ENCODE results near the gene FANCF. TPM values are rescaled to one million over a fixed set of nuclear protein-coding genes. Genes with fewer than 3 reads are reported as not detected.
"Not testable (repeated sequence)": the region's sequence is repeated elsewhere in the genome, so short reads cannot be mapped to it uniquely, and the experiment has no call there.

Gene FANCF
- total RNA-seq, 1 experiment from 2014 or later = 11.1 TPM

DNA sequence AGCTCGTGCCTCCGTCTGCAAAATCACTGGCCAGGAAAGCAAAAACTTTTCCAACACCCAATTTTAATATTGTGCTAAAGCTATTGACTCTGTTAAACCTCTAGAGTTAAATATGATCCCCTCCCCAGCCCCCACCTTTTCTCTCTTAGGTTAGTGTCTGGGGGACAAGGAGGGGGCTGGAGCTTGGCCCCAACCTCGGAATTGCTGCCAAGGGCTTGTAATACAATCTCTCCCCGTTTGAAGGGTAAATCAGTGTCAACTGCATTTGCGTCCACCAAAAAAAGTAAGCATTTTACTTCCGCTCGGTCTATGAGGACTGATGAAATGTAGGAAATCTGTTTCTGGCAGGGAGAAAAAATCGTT is 40.7 kb upstream of the FANCF start, which contains the start of gene GAS2:
Gene GAS2 (plus strand): TSS at position 287 of the 363 bp plus-strand sequence. CDS start 8,259 bp downstream, outside the sequence.
- Histone ChIP-seq H3K9me3 (ENCODE audit: low read length) (no peaks in the 10 kb centered on the region), H3K27ac (ENCODE audit: low read length) (no peak within 1 kb of the TSS), H3K36me3 (ENCODE audit: insufficient read depth, low read length) (no peaks in the 10 kb centered on the region), H3K79me2 (ENCODE audit: low read length) (no peaks in the 10 kb centered on the region), H3K27me3 (ENCODE audit: low read length) (no peaks in the 10 kb centered on the region), H2AFZ (ENCODE audit: low read length) (no peak within 1 kb of the TSS), H3K4me3 (ENCODE audit: low read length) (no peak within 1 kb of the TSS), H4K20me1 (ENCODE audit: insufficient read depth, low read depth, low read length) (no peaks in the 10 kb centered on the region), H3K9ac (ENCODE audit: low read length) (no peak within 1 kb of the TSS), H3K4me2 (ENCODE audit: low read depth, low read length, poor library complexity, severe bottlenecking) (no peak within 1 kb of the TSS), H3K4me1 (ENCODE audit: low read length) (no peaks in the 10 kb centered on the region), H3K9me2 (replicated peaks; ENCODE audit: insufficient read depth, low read length) (no peaks in the 10 kb centered on the region)
- DNase-seq = no peak

DNA sequence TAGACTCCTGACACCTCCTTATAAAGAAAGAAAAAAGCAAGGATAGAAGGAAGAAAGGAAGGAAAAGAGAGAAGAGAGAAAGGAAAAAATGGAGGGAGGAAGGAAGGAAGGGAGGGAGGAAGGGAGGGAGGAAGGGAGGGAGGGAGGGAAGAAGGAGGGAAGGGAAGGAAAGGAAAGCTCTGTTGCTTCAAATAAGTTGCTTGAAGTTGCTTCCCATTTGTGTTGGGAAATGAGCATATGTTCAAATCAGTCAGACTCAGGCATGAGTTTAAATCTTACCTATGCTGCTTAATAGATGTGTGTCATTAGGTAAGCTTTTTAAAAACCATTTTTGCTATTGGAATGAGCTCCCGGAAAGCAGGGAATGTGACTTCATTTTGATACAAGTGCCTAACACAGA is 34.2 kb upstream of the FANCF start:
- Histone ChIP-seq H3K27ac (ENCODE audit: low read length) (no peak overlapping the region), H3K4me2 (ENCODE audit: low read depth, low read length, poor library complexity, severe bottlenecking) (no peak overlapping the region), H3K36me3 (ENCODE audit: insufficient read depth, low read length) (no peaks in the 10 kb centered on the region), H3K27me3 (ENCODE audit: low read length) (no peaks in the 10 kb centered on the region), H4K20me1 (ENCODE audit: insufficient read depth, low read depth, low read length) (no peaks in the 10 kb centered on the region), H3K4me3 (ENCODE audit: low read length) (no peak overlapping the region), H3K79me2 (ENCODE audit: low read length) (no peaks in the 10 kb centered on the region), H3K4me1 (ENCODE audit: low read length) (no peaks in the 10 kb centered on the region), H3K9me3 (ENCODE audit: low read length) (no peaks in the 10 kb centered on the region), H3K9me2 (replicated peaks; ENCODE audit: insufficient read depth, low read length) (no peaks in the 10 kb centered on the region), H2AFZ (ENCODE audit: low read length) (no peak overlapping the region), H3K9ac (ENCODE audit: low read length) (no peak overlapping the region)
- no peak for DNase-seq

DNA sequence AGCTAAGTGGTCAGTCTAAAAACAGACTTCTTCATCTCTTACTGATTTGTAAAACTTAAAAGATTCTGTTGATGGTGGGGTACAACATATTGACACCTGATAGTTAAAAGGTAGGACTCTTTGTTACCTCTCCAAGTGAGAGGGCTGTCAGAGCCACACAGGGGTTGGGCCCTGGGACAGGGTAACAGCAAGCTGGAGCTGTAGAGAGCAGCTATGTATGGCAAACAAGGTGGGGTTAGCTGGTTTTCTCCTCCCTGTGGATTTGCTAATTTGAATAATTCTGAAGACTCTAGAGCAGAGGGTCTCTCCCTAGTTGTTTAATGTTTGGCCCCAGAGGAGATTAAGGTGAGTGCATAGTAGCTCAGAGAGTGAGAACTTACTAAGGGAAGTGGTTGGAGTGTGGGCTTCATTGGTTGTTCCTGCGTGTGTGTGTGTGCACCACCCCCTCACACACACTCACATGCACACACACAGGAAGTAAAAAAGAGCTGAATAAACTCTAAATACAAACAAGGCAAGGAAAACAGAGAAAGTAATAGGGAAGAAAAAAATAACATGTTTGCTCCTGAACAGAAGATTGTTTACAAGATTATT is 31.6 kb upstream of the FANCF start:
- no peaks in the 10 kb centered on the region for H3K9me2 ChIP-seq (replicated peaks; ENCODE audit: insufficient read depth, low read length)
- H3K4me3 ChIP-seq (ENCODE audit: low read length) = no peak overlapping the region
- H3K4me1 ChIP-seq (ENCODE audit: low read length) = no peaks in the 10 kb centered on the region
- no peaks in the 10 kb centered on the region for H3K36me3 ChIP-seq (ENCODE audit: insufficient read depth, low read length)
- no peak overlapping the region for H2AFZ ChIP-seq (ENCODE audit: low read length)
- no peaks in the 10 kb centered on the region for H3K9me3 ChIP-seq (ENCODE audit: low read length)
- H3K4me2 ChIP-seq (ENCODE audit: low read depth, low read length, poor library complexity, severe bottlenecking) = no peak overlapping the region
- no peaks in the 10 kb centered on the region for H3K79me2 ChIP-seq (ENCODE audit: low read length)
- H4K20me1 ChIP-seq (ENCODE audit: insufficient read depth, low read depth, low read length) = no peaks in the 10 kb centered on the region
- H3K9ac ChIP-seq (ENCODE audit: low read length) = no peak overlapping the region
- no peak for DNase-seq
- H3K27me3 ChIP-seq (ENCODE audit: low read length) = no peaks in the 10 kb centered on the region
- no peak overlapping the region for H3K27ac ChIP-seq (ENCODE audit: low read length)

DNA sequence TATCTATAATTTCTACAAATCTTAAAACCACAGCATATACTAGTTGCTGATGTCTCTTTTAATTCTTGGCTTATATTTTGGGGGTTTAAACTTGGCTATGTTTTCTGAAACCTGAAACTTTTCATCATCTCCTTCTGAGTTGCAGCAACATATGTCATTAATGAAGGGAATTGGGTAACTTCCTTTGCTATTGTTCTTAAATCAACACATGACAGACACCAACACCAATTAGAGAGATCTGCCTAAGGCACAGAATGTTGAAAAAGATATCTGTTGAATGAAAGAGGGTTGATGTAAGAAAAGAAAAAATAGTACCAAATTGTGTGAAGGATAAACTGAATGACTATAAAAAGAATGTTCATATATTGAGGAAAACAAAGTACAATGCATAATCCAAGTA is 30.5 kb upstream of the FANCF start:
- H3K9me2 ChIP-seq (replicated peaks; ENCODE audit: insufficient read depth, low read length) = no peaks in the 10 kb centered on the region
- H3K36me3 ChIP-seq (ENCODE audit: insufficient read depth, low read length) = no peaks in the 10 kb centered on the region
- no peaks in the 10 kb centered on the region for H3K9me3 ChIP-seq (ENCODE audit: low read length)
- H3K4me1 ChIP-seq (ENCODE audit: low read length) = no peaks in the 10 kb centered on the region
- H2AFZ ChIP-seq (ENCODE audit: low read length) = no peak overlapping the region
- no peak overlapping the region for H3K4me3 ChIP-seq (ENCODE audit: low read length)
- no peak for DNase-seq
- H3K79me2 ChIP-seq (ENCODE audit: low read length) = no peaks in the 10 kb centered on the region
- H3K27me3 ChIP-seq (ENCODE audit: low read length) = no peaks in the 10 kb centered on the region
- H4K20me1 ChIP-seq (ENCODE audit: insufficient read depth, low read depth, low read length) = no peaks in the 10 kb centered on the region
- no peak overlapping the region for H3K27ac ChIP-seq (ENCODE audit: low read length)
- no peak overlapping the region for H3K9ac ChIP-seq (ENCODE audit: low read length)
- no peak overlapping the region for H3K4me2 ChIP-seq (ENCODE audit: low read depth, low read length, poor library complexity, severe bottlenecking)

DNA sequence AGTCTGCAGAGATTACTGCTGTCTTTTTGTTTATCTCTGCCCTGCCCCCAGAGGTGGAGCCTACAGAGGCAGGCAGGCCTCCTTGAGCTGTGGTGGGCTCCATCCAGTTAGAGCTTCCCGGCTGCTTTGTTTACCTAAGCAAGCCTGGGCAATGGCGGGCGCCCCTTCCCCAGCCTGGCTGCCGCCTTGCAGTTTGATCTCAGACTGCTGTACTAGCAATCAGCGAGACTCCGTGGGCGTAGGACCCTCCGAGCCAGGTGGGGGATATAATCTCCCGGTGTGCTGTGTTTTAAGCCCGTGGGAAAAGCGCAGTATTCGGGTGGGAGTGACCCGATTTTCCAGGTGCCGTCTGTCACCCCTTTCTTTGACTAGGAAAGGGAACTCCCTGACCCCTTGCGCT is 26.7 kb upstream of the FANCF start:
- not testable (repeated sequence) for H3K9ac ChIP-seq (ENCODE audit: low read length); DNase-seq; H3K4me1 ChIP-seq (ENCODE audit: low read length); H3K27me3 ChIP-seq (ENCODE audit: low read length); H3K79me2 ChIP-seq (ENCODE audit: low read length); H3K27ac ChIP-seq (ENCODE audit: low read length); H3K4me3 ChIP-seq (ENCODE audit: low read length); H2AFZ ChIP-seq (ENCODE audit: low read length); H4K20me1 ChIP-seq (ENCODE audit: insufficient read depth, low read depth, low read length); H3K9me2 ChIP-seq (replicated peaks; ENCODE audit: insufficient read depth, low read length); H3K36me3 ChIP-seq (ENCODE audit: insufficient read depth, low read length); H3K9me3 ChIP-seq (ENCODE audit: low read length); H3K4me2 ChIP-seq (ENCODE audit: low read depth, low read length, poor library complexity, severe bottlenecking)

DNA sequence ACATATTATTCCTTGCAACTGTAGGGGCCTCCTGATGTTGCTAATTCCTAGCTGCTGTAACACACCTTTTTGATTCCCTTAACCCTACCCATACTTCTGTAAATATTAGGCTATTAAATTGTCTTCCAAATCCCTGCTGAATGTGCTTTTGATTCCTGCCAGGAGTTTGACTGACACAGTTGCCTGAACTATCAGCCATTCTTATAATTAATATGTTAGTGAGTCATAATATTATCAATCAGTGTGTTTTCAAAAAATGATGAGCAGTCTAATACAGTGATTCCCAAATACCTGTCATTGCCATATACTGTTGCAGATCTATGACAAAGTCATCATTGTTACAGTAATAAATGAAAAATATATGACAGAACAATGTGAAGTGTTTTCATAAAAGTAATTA is 15.9 kb upstream of the FANCF start:
- H4K20me1 ChIP-seq (ENCODE audit: insufficient read depth, low read depth, low read length) = no peaks in the 10 kb centered on the region
- peaks cover 4% of the 10 kb centered on the region; the same call in 1 of the 2 replicates for H3K9me2 ChIP-seq (replicated peaks; ENCODE audit: insufficient read depth, low read length)
- H2AFZ ChIP-seq (ENCODE audit: low read length) = no peak overlapping the region
- H3K9me3 ChIP-seq (ENCODE audit: low read length) = no peaks in the 10 kb centered on the region
- H3K36me3 ChIP-seq (ENCODE audit: insufficient read depth, low read length) = no peaks in the 10 kb centered on the region
- no peak overlapping the region for H3K4me2 ChIP-seq (ENCODE audit: low read depth, low read length, poor library complexity, severe bottlenecking)
- H3K4me1 ChIP-seq (ENCODE audit: low read length) = no peaks in the 10 kb centered on the region
- no peak overlapping the region for H3K27ac ChIP-seq (ENCODE audit: low read length)
- no peak for DNase-seq
- H3K27me3 ChIP-seq (ENCODE audit: low read length) = no peaks in the 10 kb centered on the region
- no peak overlapping the region for H3K9ac ChIP-seq (ENCODE audit: low read length)
- no peaks in the 10 kb centered on the region for H3K79me2 ChIP-seq (ENCODE audit: low read length)
- H3K4me3 ChIP-seq (ENCODE audit: low read length) = no peak overlapping the region

DNA sequence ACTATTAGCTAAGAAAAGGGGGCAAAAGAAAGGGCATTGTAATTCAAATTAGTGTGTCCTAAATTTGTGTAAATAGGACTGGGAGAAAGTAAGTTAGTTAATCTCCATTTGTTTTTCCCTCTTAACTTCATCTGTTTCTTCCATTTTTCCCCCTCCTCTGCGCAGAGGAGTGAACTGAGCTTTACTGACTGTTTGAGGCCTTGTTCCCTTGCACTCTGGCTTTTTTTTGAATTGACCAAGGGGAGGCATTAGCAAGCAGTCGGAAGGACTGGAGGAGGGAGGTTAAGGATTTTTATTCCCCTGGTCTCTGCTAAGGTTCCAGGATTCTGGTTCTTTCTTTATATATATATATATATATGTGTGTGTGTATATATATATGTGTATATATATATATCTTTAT is 15.2 kb upstream of the FANCF start:
- H3K9ac ChIP-seq (ENCODE audit: low read length) = no peak overlapping the region
- no peaks in the 10 kb centered on the region for H3K9me3 ChIP-seq (ENCODE audit: low read length)
- no peaks in the 10 kb centered on the region for H3K79me2 ChIP-seq (ENCODE audit: low read length)
- H3K4me2 ChIP-seq (ENCODE audit: low read depth, low read length, poor library complexity, severe bottlenecking) = no peak overlapping the region
- H2AFZ ChIP-seq (ENCODE audit: low read length) = no peak overlapping the region
- no peaks in the 10 kb centered on the region for H3K36me3 ChIP-seq (ENCODE audit: insufficient read depth, low read length)
- H3K9me2 ChIP-seq (replicated peaks; ENCODE audit: insufficient read depth, low read length) = peaks cover 4% of the 10 kb centered on the region; the same call in 1 of the 2 replicates
- H4K20me1 ChIP-seq (ENCODE audit: insufficient read depth, low read depth, low read length) = no peaks in the 10 kb centered on the region
- H3K4me3 ChIP-seq (ENCODE audit: low read length) = no peak overlapping the region
- H3K4me1 ChIP-seq (ENCODE audit: low read length) = no peaks in the 10 kb centered on the region
- no peak for DNase-seq
- no peak overlapping the region for H3K27ac ChIP-seq (ENCODE audit: low read length)
- no peaks in the 10 kb centered on the region for H3K27me3 ChIP-seq (ENCODE audit: low read length)

DNA sequence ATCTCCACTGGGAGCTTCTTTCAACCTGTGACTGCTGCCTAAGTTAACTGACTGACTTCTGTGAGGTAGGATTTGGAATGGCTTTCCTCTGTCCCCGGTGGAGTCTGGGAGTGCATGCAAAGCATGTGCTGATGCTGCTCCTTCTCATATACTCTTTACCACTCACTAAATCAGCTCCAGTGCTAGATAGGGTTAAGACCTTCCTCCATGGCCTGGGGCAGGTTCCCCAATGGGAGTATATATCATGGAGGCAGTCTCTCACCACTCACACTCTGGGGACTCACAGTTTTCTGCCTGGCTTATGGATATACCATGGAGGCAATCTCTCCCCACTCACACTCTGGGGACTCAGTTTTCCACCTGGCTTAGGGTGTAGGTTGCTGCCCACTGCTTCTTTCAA is 10.1 kb upstream of the FANCF start:
- Histone ChIP-seq H3K9me2 (replicated peaks; ENCODE audit: insufficient read depth, low read length) (peaks cover 4% of the 10 kb centered on the region; the same call in 1 of the 2 replicates), H3K4me3 (ENCODE audit: low read length) (no peak overlapping the region), H3K9ac (ENCODE audit: low read length) (no peak overlapping the region), H3K4me1 (ENCODE audit: low read length) (no peaks in the 10 kb centered on the region), H3K79me2 (ENCODE audit: low read length) (no peaks in the 10 kb centered on the region), H3K27ac (ENCODE audit: low read length) (no peak overlapping the region), H3K36me3 (ENCODE audit: insufficient read depth, low read length) (no peaks in the 10 kb centered on the region), H3K27me3 (ENCODE audit: low read length) (no peaks in the 10 kb centered on the region), H3K9me3 (ENCODE audit: low read length) (no peaks in the 10 kb centered on the region), H2AFZ (ENCODE audit: low read length) (no peak overlapping the region), H3K4me2 (ENCODE audit: low read depth, low read length, poor library complexity, severe bottlenecking) (no peak overlapping the region), H4K20me1 (ENCODE audit: insufficient read depth, low read depth, low read length) (no peaks in the 10 kb centered on the region)
- no peak for DNase-seq

Measured in Karpas-422 (cell line).